A549 (cell line): Measurements from ENCODE around the gene SLC22A13.

Experiments
- POLR2A ChIP-seq: IDR thresholded peaks from 2 replicates; pipeline ENCODE4 v1.6.1; 2012; ENCODE audit warnings: mild to moderate bottlenecking, low read length
- POLR2AphosphoS2 ChIP-seq: conservative IDR thresholded peaks from 2 replicates; pipeline ENCODE4 v1.6.1; 2012; ENCODE audit warnings: low read length, improper control_type of control experiment, inconsistent platforms
- TP53 ChIP-seq: fragments of 250-450 bp; sonication (Bioruptor Pico); IDR thresholded peaks from 2 replicates; pipeline ENCODE4 v1.5.0; 2021; ENCODE audit warnings: mild to moderate bottlenecking, moderate library complexity
- TF ChIP-seq, protein P1 (sequence below): IDR thresholded peaks from 2 replicates; pipeline ENCODE4 v1.6.1; 2012
- TF ChIP-seq, protein P2 (sequence below): fragments of >200 bp; sonication (Bioruptor Twin); formaldehyde crosslinking; IDR thresholded peaks from 3 replicates; pipeline ENCODE4 v1.5.1; 2016

DNA sequence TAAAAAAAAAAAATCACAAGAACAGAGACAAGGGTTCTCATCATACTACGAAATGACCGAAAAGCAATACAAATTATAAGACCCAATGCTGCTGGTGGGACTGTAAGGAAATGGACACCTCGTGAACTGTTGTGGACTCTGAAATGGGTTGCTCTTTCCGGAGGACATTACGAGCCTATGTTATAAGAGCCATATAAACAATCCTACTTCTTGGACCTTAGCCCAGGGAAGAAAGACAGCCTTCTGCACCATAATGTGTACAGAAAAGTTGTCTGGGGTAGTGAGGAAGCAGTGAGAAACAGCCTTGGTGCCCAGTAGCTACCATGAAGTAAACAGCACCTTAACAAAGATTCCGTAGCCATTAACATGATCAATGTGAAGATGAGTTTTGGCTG is 19.1 kb downstream of the SLC22A13 start:
- TF ChIP-seq POLR2A (no peak), TP53 (no peak), POLR2AphosphoS2 (no peak)
- TF ChIP-seq, protein P1, sequence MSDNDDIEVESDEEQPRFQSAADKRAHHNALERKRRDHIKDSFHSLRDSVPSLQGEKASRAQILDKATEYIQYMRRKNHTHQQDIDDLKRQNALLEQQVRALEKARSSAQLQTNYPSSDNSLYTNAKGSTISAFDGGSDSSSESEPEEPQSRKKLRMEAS, result no peak
- TF ChIP-seq, protein P2, sequence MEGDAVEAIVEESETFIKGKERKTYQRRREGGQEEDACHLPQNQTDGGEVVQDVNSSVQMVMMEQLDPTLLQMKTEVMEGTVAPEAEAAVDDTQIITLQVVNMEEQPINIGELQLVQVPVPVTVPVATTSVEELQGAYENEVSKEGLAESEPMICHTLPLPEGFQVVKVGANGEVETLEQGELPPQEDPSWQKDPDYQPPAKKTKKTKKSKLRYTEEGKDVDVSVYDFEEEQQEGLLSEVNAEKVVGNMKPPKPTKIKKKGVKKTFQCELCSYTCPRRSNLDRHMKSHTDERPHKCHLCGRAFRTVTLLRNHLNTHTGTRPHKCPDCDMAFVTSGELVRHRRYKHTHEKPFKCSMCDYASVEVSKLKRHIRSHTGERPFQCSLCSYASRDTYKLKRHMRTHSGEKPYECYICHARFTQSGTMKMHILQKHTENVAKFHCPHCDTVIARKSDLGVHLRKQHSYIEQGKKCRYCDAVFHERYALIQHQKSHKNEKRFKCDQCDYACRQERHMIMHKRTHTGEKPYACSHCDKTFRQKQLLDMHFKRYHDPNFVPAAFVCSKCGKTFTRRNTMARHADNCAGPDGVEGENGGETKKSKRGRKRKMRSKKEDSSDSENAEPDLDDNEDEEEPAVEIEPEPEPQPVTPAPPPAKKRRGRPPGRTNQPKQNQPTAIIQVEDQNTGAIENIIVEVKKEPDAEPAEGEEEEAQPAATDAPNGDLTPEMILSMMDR, result no peak
